KG1 (cell line): ENCODE measurements around the gene RLN2.
"Not testable (repeated sequence)": the region's sequence is repeated elsewhere in the genome, so short reads cannot be mapped to it uniquely, and the experiment has no call there.

Experiments
- DNase-seq: peaks from one replicate; lab custom pipeline; 2025; lab: John Stamatoyannopoulos, UW

RLN2 gene, protein sequence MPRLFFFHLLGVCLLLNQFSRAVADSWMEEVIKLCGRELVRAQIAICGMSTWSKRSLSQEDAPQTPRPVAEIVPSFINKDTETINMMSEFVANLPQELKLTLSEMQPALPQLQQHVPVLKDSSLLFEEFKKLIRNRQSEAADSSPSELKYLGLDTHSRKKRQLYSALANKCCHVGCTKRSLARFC

GRCh38 chr9:5303840-5304795 lies at the start of gene RLN2:
RLN2 (minus strand) TSS chr9:5304716; CDS start chr9:5304580, 136 bp downstream.
- DNase-seq = not testable (repeated sequence)

DNA sequence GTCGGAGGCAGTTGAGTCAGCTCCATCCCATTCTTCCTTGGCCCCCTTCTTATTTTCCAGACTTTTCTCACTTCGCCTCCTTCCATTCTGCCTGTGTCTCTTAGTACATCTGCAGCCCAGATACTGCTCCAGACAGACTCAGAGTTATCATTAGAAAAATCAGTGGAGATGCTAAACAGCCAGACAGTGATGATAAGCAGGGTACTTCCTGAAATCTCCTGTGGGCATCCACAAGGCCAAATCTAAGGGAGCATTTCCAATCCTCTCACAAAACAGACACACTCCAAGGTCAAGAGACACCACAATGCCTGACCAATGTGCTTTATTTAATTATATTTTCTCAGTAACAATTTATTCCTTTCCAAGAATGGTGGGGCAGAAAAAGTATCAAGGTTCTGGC lies 49.7 kb upstream of the RLN2 start:
- no peak for DNase-seq

GRCh38 chr9:5352637-5353248 lies 48.2 kb upstream of the RLN2 start:
- DNase-seq = no peak

GRCh38 chr9:5338992-5339981 lies 34.8 kb upstream of the RLN2 start, which contains the start of gene RLN1:
RLN1 (minus strand) TSS chr9:5339876; CDS start chr9:5339746, 130 bp downstream.
- DNase-seq = not testable (repeated sequence)

- DNase-seq = no peak
Observed at GRCh38 chr9:5336688-5337087, 32.2 kb upstream of the RLN2 start.

- DNase-seq = not testable (repeated sequence)
Observed at GRCh38 chr9:5331276-5331675, 26.8 kb upstream of the RLN2 start.

DNA sequence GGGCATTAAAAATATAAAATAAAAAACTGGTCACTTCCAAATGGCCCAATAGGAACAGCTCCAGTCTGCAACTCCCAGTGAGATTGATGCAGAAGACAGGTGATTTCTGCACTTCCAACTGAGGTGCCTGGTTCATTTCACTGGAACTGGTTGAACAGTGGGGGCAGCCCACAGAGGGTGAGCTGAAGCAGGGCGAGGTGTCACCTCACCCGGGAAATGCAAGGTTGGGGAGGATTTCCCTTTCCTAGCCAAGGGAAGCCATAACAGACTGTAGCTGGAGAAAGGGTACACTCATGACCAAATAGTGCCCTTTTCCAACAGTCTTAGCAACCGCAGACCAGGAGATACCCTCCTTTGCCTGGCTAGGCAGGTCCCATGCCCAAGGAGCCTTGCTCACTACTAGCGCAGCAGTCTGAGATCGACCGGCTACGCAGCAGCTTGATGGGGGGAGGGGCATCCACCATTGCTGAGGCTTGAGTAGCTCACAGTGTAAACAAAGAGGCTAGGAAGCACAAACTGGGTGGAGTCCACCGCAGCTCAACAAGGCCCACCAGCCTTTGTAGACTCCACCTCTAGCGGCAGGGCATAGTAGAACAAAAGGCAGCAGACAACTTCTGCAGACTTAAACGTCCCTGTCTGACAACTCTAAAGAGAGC lies 22.5 kb upstream of the RLN2 start:
- DNase-seq = no peak

DNA sequence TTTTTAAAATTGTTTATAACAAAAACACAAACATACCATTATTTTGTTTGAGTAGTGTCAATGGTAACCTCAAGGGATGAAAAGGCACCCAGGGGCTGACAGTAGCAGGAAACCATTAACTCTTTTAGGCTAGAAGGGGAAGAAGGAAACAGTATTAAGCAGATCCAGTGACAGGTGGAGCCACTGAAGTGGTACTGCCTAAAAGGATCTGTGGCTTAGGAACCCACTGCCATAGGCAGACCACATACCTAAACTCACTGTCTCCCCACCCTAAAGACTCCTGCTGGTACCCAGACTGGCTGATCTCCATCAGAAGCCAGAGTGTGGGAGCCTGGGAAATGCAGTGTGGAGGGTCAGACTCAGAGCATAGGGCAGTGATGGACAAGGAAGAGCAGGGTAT lies 21.7 kb upstream of the RLN2 start:
- DNase-seq = no peak

GRCh38 chr9:5321601-5322000 lies 17.1 kb upstream of the RLN2 start:
- DNase-seq = not testable (repeated sequence)

- no peak for DNase-seq
Observed at GRCh38 chr9:5321058-5321457, 16.5 kb upstream of the RLN2 start.

GRCh38 chr9:5316406-5316805 lies 11.9 kb upstream of the RLN2 start:
- DNase-seq = not testable (repeated sequence)

DNA sequence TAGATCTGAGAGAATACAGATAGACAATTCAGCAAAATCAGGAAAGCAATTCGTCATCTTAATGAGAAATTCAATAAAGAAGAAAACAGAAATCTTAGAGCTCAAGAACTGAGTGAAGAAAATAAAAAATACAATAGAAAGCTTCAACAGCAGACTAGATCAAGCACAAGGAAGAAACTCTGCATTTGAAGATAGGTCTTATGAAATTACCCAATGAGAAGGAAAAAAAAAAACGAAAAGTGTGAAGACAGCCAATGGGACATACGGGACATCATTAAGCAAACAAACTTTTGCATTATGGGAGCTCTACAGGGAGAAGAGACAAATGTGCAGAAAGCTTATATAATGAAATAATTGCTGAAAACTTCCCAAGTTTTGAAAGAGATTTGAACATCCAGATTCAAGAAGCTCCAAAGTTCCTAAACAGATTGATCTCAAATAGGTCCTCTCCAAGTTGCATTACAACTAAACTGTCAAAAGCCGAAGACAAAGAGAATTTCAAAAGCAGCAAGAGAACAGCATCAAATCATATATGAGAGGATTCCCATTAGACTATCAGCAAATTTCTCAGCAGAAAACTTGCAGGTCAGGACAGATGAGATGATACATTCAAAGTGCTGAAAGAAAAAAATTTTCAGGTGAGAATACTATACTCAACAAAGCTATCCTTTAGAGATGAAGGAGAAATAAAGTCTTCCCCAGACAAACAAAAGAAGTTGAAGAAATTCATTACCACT lies 10.8 kb upstream of the RLN2 start:
- DNase-seq = no peak

- DNase-seq = no peak
Observed at GRCh38 chr9:5310851-5311250, 6.3 kb upstream of the RLN2 start.

DNA sequence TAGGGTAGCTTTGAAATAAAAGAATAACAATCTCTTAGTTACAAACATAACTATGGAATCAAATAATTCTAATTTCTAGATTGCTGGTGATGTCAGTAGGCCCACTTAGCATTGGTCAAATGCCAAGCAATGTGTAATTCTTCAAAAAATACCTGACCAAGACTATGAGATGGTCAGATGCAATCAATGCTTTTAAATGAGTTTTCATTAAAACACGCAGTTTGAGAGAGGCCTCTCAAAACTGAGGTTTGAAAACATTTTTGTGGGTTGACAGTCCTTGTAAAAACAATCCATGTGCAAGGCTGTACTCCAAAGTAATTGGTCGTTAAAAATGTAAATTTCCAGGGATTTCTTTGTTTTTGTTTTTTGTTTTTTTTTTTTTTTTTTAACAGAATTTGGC lies 1.2 kb upstream of the RLN2 start:
- DNase-seq = no peak

DNA sequence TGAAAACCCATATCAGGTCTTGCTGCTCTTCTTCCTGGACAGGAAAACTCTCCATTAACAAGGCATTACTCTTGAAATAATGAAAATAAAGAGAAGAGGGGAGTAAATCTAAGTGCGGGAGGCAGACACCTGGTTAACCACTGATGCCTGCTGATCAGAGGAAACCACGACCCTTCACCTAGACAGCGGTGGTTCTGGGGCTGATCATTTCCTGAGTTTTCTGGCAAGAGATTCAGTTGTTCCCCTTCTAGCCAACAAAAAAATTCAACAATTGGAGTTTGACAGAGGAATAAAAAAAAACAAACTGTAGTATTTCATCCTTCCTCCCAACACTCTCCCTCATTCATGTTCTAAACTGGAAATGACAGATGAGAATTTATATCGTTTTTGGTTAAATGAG lies 3.0 kb downstream of the RLN2 start:
- no peak for DNase-seq

GRCh38 chr9:5292141-5292540 lies 12.4 kb downstream of the RLN2 start:
- DNase-seq = no peak

GRCh38 chr9:5288591-5288990 lies 15.9 kb downstream of the RLN2 start:
- DNase-seq = no peak

GRCh38 chr9:5286262-5286661 lies 18.3 kb downstream of the RLN2 start:
- DNase-seq = no peak

DNA sequence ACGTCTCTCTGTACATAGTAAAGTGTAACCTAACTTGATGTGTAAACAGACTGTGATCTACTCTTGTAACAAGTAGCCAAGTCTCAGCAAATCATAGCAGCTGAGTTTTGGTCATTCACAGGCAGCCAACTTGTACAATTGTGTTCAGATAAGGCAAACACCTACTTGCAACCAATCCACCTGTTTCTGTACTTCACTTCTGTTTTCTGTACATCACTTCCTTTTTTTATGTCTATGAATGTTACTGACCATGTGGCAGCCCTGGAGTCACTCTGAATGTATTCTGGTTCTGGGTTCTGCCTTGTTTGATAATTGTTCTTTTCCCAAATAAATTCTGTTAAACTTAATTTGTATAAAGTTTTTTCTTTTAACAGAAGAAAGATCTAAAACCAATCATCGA lies 26.0 kb downstream of the RLN2 start:
- no peak for DNase-seq

- DNase-seq = no peak
Observed at GRCh38 chr9:5274770-5275169, 29.7 kb downstream of the RLN2 start.
